K562 (cell line): ENCODE measurements around the gene BCO2.

Experiments
- CCAR2 ChIP-seq: fragments of 200-400 bp; formaldehyde crosslinking; IDR thresholded peaks from 2 replicates; pipeline ENCODE4 v1.6.1; 2017; ENCODE audit warnings: mild to moderate bottlenecking, low read depth, low read length
- ZNF232 ChIP-seq: sonication (generic); formaldehyde crosslinking; IDR thresholded peaks from 2 replicates; pipeline ENCODE4 v1.8.0; 2022; ENCODE audit warnings: mild to moderate bottlenecking, missing genetic modification reagents

GRCh38 chr11:112165049-112165448 is 10.3 kb upstream of the BCO2 start:
- no peak for TF ChIP-seq CCAR2
- no peak for TF ChIP-seq ZNF232
